Daoy (cell line): ENCODE measurements around the gene SOD1. TPM values are rescaled to one million over a fixed set of nuclear protein-coding genes. Genes with fewer than 3 reads are reported as not detected.

Experiments
- total RNA-seq: library from RNA; depleted of rRNA; stranded (reverse); fragments of >200 nt; shearing (Covaris generic); gene quantifications from 2 replicates; pipeline ENCODE4 v1.2.3, GENCODE V29; 2014; rRNA removed

The SOD1 gene
- total RNA-seq, 1 experiment from 2014 or later: 481 TPM

Other genes with a start within 250 kb of the SOD1 start
- 5.0 and 5.8 TPM in 2 replicates for gene SCAF4, start 72.4 kb downstream of the SOD1 start, total RNA-seq
- 0.98 and 1.9 TPM in 2 replicates for gene HUNK, start 213.3 kb downstream of the SOD1 start, total RNA-seq